Stimulated activated CD8-positive, alpha-beta memory T cell treated with anti-CD3 and anti-CD28 coated beads, Interleukin-2, amount 100 ng/mL, for 1 hour (primary cell): ENCODE measurements around the gene UAP1L1.

Experiments
- DNase-seq, 2 donors: peaks; one replicate each; pipeline ENCODE4 v3.0.0-alpha.2; 2020; ENCODE audit warnings: low read depth in 2 of 2

The UAP1L1 gene

DNA sequence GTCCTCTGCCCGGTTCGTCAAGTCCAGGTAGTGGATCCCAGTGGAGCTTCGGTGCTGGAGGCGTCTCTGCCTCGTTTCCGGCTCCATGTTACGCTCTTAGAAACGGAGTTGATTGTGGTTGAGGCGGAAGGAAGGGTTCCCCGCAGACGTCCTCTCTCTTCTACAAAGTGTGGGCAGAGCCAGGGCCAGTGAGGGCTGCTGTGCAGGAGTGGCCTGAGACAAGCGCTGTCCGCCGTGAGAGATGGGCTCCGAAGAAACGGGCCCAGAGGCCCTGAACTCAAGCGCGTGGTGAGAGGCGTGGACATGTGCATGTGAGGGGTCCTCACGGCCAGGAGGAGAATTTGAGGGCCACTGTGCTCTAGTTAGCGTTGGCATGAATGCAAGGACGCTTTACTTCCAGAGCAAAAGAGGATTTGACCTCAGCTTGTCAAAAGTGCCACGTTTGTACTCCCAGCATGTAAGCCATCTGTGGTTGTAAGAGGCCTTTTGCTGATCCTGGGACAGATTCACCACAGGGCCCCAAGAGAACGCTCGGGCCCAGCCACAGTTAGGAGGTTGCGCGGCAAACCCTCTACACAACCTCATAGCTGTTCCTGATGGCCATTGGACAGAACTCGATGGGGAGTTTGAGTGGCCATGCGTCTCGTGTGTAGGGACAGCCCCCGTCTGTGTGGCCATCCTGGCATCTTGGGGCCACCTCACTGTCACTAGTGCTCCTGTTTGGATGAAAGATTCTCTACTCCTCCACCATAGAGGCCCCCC is 19.6 kb downstream of the UAP1L1 start:
- no peak for DNase-seq

DNA sequence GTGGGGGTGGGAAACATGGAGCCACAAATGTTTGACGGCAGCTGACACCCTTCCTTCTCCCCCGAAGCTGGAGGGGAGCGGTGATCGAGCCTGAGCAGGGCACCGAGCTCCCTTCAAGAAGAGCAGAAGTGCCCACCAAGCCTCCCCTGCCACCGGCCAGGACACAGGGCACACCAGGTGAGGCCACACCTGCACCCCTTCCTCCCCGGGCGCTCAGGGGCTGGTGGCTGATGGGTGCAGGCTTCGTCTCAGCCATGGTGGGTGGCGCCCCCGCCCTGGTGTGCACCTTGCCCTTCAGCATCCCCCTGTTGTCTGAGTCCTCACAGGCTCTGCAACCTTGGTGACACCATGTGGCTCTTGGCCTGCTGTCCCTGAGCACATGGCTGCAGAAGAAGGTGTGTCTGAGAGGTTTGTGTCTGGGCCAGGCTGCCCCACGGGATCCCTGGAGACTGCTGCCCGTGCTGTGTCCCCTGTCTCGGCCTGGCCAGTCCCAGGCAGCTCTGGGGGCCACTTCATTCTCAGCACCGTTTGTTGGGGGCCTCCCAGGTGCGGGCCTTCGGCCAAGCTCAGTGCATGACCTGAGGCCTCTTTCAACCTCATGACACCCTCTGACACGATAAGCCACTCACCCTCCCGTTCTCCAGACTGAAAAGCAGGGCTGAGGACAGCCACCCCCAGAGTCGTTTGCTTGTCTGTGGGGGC is 20.6 kb downstream of the UAP1L1 start:
- no peak for DNase-seq

DNA sequence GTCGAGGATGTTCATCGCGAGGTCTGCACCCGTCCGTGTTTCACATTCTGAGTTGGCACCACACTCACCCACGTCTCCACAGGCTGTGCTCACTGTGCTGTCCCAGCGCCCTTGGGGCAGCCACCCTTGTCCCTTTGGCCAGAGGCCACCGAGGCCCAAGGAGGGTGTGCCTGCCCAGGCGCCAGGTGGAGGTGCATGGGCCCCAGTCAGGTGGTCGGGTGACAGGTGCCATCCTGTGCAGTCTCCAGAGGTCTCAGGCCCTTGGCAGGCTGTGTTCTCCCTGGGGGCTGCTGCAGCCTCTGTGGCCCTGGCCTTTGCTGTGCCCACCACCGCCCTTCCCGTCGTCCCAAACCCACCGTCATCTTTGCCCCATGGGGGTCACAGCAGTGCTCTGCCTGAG is 21.9 kb downstream of the UAP1L1 start:
- DNase-seq, result no peak

DNA sequence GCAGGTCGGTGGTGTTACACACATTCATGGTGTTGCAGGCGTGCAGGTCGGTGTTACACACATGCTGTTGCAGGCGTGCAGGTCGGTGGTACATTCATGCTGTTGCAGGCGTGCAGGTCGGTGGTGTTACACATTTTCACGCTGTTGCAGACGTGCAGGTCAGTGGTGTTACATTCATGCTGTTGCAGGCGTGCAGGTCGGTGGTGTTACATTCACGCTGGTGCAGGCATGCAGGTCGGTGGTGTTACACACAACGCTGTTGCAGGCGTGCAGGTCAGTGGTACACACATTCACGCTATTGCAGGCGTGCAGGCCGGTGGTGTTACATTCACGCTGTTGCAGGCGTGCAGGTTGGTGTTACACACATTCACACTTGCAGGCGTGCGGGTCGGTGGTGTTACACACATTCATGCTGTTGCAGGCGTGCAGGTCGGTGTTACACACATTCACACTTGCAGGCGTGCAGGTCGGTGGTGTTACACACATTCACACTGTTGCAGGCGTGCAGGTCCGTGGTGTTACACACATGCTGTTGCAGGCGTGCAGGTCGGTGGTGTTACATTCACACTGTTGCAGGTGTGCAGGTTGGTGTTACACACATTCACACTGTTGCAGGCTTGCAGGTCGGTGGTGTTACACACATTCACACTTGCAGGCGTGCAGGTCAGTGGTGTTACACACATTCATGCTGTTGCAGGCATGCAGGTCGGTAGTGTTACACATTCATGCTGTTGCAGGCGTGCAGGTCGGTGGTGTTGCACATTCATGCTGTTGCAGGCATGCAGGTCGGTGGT is 26.1 kb downstream of the UAP1L1 start:
- no peak for DNase-seq

DNA sequence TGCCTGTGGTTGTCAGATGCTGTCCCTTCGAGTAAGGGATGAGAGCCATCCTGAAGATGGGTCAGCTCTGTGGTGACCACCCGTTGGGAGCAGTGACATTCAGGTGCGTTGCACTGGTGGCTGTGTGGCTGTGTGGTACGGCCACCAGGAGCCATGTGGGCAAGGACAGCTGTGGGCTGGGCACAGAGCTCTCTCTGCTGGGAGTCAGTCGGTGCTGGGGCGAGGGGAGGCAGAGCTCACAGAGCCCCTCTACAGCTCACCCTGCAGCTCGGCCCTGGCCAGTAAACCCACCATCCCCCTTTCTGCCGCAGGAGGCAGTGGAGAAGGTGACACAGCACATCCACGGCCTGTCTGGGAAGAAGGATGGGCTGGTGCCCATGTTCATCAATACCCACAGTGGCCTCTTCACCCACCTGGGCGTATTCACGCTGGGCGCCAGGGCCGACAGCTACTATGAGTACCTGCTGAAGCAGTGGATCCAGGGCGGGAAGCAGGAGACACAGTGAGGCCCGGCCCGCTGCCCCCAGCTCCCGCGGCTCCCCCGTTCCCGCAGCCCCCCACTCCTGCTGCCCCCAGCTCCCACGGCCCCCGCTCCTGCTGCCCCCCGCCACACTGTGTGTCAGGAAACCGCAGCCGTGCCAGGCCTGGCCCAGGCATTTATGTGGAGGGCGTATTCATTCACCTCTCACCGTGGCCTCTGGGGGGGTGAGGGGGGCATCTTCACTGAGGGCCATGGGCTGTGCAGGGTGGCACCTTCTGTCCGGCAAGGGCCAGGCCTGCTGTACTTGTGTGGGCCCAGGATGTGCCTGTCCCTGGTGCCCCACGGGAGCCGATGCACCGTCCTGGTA is 28.7 kb downstream of the UAP1L1 start:
- DNase-seq, result no peak

DNA sequence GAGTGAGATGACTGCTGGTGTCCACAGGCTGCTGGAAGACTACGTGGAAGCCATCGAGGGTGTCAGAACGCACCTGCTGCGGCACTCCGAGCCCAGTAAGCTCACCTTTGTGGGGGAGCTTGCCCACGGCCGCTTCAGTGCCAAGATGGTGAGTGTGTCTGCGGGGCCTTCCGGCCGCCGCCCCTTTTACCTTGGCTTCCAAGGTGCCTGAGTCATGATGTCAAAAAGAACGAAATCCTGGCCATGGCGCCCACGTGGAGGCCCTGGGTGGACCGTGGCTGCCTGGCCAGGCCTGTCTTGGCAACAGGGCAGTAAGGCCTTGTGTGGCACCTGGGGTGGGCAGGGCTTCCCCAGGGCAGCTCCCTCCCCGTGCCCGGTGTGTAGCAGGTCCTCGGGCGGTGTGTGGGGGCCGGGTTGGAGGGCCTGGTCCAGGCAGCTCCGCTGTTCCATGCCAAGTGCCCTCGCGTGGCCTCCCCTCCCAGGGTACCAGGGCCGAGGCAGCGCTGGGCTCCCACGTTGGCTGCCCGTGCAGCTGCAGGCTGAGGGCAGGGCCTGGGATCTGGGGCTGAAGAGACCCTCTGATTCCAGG is 29.4 kb downstream of the UAP1L1 start:
- no peak for DNase-seq

DNA sequence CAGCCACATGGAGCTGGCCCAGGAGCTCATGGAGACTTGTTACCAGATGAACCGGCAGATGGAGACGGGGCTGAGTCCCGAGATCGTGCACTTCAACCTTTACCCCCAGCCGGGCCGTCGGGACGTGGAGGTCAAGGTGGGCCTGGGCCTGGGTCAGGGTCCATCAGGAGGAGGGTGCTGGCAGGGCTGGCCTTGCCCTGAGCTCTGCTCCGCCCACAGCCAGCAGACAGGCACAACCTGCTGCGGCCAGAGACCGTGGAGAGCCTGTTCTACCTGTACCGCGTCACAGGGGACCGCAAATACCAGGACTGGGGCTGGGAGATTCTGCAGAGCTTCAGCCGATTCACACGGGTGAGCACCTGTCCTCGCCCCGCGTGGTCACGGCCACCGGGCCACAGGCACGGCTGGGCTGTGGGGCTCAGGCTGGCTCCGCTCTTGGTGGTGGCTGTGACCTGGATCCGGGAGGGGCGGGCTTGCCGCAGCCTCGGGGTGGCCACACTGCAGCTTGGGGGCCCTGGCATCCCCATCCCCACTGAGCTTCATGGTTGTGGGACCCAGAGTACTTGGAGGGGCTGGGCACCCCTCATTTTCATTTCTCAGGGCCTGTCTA is 30.1 kb downstream of the UAP1L1 start:
- no peak for DNase-seq

DNA sequence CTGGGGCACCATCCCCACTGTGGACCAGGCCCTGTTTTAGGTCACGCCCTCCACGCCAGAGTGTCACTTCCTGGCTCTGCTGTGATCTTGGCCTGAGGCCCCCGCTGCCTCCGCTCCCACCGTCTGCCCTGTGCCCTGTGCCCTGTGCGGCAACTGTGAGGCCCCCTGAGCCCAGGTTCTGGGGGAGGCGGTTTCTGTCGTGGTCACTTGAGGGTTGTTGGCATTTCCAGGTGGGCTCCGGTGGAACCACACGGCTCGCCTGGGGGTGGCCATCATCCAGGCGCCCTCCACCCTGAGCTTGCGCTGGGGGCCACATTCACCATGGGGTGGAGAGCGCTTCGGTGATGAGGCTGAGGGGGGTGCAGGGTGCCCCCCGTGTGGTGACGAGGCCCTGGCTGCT is 30.7 kb downstream of the UAP1L1 start:
- DNase-seq, result no peak

DNA sequence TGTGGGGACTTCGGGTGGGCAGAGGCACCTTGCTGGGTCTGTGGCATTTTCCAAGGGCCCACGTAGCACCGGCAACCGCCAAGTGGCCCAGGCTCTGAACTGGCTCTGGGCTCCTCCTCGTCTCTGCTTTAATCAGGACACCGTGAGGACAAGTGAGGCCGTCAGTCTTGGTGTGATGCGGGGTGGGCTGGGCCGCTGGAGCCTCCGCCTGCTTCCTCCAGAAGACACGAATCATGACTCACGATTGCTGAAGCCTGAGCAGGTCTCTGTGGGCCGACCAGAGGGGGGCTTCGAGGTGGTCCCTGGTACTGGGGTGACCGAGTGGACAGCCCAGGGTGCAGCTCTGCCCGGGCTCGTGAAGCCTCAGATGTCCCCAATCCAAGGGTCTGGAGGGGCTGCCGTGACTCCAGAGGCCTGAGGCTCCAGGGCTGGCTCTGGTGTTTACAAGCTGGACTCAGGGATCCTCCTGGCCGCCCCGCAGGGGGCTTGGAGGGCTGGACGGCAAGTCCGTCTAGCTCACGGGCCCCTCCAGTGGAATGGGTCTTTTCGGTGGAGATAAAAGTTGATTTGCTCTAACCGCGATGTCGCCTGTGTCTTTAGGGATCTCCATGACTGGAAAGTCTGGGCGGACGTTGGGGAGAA is 31.4 kb downstream of the UAP1L1 start:
- no peak for DNase-seq

DNA sequence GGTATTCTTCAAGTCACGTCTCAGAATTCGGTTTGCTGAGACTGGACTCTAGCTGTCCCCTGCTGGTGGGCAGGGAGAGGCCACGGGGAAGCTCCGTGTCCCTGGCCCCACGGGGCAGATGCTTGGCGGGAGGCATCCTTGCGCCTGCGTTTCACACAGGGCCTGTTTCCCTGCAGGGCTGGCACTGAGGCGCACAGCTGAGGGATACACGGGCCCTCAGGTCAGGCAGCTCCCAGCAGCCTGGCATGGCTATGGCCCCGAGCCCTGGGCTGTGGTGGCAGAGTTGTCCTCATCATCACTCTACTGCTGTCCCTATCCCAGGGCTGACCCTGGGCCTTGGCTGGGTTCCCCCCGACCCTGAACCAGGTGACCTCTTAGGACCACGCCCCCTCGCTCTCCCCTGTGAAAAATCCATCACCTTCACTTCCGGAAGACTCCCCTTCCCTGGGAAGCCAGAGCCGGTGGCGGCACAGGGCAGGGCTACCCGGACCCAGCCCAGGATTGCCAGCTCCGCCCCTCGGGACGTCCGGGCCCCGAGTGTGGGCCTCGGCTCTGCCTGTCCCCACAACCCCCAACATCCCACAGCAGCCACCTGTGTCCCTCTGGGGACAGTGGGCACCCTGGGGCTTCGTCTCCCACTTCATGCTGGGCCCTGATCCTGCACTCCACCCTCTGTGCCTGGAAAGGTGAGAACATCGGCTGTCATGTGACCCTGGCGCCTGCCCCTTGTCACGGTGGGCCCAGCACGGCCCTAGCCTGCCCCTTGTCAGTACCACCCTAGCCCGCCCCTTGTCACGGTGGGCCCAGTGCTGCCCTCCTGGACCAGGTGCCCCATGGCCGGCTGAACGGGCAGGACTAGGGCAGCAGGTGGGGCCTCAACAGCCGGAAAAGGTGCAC is 32.2 kb downstream of the UAP1L1 start:
- DNase-seq, result no peak

DNA sequence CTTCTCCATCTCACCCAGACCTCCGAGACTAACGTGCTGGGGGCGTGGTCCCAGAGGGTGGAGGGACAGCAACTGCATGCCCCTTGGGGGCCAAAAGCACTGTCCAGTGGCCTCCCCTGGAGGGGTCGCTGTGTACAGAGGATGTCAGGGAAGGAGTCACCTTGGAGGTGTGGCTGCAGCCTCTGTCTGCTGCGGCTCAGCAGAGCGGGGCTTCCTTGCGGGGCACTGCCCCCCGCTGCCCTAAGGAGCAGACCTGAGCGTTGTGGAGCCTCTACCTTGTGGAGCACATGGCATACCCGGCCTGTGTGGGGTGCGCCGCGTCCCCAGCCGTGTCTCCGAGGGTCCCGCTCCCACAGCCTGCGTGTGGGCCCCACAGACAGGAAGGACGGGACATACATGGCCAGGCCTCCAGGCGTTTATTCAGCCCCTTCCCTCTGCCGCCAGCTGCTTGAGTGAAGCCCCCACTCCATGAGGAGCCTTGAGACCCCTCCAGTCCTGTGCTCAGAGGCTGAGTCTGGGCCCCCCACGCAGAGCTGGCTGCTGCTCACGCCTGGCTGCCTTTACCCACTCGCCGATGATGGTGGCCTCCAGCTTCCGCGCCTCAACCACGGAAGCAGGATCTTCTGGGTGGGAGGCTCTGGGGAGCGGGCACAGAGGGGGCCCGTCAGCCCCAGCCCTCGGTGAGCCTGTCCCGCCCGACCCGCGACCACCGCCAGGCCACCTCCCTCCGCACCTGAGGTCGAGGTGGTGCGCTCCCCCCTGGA is 33.0 kb downstream of the UAP1L1 start:
- no peak for DNase-seq

DNA sequence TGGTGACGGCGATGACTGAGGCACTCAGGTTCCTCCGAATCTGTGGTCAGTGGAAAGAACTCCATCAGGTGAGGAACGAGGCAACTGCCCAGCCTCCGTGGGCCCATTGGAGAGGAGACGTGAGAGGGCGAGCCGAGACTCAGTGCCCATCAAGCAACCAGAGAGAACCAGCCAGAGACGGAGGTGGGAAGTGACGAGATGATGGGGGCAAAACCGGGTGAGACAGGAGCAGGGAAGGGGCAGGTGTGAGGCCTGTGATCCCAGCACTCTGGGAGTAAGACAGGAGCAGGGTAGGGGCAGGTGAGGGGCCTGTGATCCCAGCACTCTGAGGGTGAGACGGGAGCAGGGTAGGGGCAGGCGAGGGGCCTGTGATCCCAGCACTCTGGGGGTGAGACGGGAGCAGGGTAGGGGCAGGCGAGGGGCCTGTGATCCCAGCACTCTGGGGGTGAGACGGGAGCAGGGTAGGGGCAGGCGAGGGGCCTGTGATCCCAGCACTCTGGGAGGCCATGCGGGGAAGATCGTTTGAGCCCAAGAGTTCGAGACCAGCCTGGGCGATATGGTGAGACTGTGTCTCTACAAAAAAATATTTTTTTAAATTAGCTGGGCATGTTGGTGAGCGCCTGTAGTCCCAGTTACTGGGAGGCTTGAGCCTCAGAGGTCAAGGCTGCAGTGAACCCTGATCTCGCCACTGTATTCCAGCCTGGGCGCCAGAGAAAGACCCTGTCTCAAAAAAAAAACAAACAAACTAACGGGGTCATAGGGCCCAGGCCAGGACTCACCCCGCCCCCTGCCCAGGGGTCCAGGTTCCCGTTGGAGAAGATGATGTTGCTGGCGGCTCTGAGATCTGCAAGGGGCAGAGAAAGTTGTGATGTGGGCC is 33.8 kb downstream of the UAP1L1 start:
- DNase-seq, result no peak

DNA sequence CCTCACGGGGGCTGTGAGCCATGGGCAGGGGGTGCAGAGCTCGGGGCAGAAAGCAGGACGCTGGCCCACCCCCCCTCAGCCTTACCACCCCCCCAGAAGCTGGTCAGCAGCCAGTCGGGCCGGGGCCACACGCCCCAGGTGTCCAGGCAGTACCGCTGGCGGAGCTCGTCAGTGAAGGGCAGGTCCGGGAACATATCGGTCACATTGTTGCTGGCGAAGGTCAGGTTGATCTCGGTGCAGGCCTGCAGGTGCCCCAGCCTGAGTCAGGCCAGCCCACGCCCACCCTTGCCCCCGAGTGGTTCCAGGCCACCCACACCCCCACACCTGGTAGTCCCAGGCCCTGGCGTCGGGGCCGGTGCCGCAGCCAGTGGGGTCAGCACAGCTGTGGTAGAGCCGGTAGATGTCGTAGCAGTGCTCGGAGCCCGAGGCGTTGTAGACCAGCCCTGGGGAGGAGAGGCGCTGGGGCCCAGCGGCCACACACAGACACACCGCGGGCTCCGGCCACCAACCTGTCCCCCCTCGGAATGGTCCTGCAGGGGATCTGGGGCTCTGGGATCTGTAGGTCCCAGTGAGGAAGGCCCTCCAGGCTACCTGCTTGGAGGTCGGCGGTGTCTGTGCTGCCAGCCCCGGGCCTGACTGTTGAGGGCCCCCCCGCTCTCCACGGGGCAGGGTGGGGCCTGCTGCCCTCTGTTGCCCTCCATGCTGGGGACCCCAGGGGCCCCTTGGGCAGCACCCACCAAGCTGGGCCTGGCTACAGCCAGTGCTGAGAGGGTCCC is 34.7 kb downstream of the UAP1L1 start:
- no peak for DNase-seq

DNA sequence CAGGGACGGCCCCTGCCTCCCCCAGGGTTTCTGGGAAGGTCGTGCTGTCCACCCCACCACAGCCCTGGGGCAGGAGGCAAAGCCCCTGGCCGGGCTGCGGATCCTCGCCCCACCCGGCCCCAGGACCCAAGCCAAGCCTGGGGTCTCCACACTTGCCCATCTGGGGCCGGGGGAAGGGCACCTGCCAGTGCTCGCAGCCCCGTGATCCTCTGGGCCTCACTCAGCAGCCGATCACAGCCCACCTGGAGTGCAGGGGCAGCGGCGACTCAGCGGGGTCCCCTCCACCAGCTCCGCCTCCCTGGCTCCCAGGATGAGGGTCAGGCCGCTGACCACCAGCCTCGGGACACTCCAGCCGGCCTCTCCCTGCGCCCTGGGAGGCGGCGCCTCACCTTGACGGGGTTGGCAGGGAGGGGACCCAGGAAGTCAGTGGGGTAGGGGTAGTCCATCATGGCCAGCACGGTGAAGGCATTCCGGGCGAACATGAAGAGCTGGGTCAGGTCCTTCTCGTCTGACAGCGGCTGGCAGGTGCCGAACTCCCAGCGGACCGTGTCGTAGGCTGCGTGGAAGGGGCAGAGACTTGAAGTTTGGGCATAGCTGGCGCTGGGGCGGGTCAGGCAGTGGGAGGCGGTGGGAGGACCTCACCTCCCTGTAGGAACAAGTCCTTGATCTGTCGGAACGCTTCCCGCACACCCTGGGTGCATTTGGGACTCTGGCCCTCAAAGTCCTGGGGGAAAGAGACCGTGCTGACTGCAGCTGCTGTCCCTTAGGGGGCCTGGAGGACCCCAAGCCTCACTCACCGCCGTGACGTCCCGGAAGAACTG is 35.5 kb downstream of the UAP1L1 start:
- no peak for DNase-seq

DNA sequence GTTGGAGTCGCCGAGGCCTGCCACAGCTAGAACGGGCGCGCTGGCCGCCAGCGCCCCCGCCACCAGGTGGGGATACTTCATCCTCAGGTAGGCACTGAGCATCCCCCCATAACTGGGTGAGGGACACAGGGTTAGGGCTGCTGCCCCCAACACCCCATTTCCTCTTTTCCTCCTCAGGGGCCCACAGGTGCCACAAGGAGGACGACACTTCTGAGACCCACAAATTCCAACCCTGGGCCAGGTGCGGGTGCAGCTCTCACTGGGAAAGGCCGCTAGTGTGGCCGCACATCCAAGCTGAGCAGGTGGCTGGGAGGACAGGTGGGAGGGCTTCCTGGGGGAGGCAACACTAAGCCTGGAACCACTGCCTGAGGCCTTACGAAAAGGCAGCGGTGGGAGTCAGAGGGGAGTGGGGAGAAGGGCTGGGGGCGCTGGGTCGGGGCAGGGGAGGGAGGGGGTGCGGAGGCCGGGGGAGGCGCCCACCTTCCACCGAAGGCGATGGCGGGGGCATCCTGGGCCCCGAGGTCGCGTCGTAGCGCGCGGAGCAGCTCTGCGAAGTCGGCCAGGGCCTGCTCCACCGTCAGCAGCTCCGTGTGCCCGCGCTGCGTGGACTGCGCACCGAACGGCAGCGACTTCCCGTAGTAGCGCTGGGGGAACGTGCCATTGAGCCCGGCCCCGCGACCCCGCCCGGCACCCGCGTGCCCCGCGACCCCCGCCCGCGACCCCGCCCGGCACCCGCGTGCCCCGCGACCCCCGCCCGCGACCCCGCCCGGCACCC is 36.3 kb downstream of the UAP1L1 start:
- DNase-seq, result no peak
